ENCODE measurements around the gene IMP4. TPM values are rescaled to one million over a fixed set of nuclear protein-coding genes. Genes with fewer than 3 reads are reported as not detected.

The IMP4 gene
- total RNA-seq, 1 experiment from 2014 or later: 101 TPM

- H3K4ac ChIP-seq (ENCODE audit: low read depth, low read length): no peak overlapping the region
- no peak overlapping the region for H3K4me3 Mint-ChIP-seq
- no peak overlapping the region for H2AFZ ChIP-seq (ENCODE audit: low read length)
- peaks cover 3 to 9% of the 10 kb centered on the region in 2 experiments for H3K4me1 Mint-ChIP-seq
- H3K14ac ChIP-seq (ENCODE audit: insufficient read depth, low read length): no peak overlapping the region
- H3K4me2 ChIP-seq (ENCODE audit: insufficient read depth, insufficient read length, low read length): no peak overlapping the region
- no peaks in the 10 kb centered on the region; the same call in 1 of the 2 replicates for H3K27me3 Mint-ChIP-seq (ENCODE audit: low read depth)
- no peak overlapping the region for H2BK120ac ChIP-seq (ENCODE audit: low read depth, low read length, poor library complexity, severe bottlenecking)
- H4K8ac ChIP-seq (replicated peaks; ENCODE audit: insufficient read length, low read depth, low read length): no peak overlapping the region
- no peak overlapping the region for H3K23ac ChIP-seq (ENCODE audit: insufficient read length, low read depth, low read length)
- no peak overlapping the region for H2BK12ac ChIP-seq (ENCODE audit: insufficient read length, low read depth, low read length)
- no peaks in the 10 kb centered on the region for H4K20me1 ChIP-seq (ENCODE audit: control insufficient read depth, insufficient read depth, insufficient read length)
- H3K4me1 ChIP-seq (ENCODE audit: insufficient read depth, low read length): no peaks in the 10 kb centered on the region
- no peaks in the 10 kb centered on the region for H3K27me3 ChIP-seq (ENCODE audit: insufficient read depth, low read length)
- no peaks in the 10 kb centered on the region for H3K23me2 ChIP-seq (ENCODE audit: insufficient read length, low read depth, low read length, poor library complexity, severe bottlenecking)
- peaks cover 0 to 11% (median 9%) of the 10 kb centered on the region in 3 experiments; a peak in 5 of 7 replicates for H3K36me3 Mint-ChIP-seq (ENCODE audit: insufficient read depth in 1 of 3, low read depth in 3 of 3)
- no peak overlapping the region for H4K5ac ChIP-seq (ENCODE audit: insufficient read length, low read depth, low read length)
- H3K56ac ChIP-seq (ENCODE audit: insufficient read length, low read depth, low read length): no peak overlapping the region
- H4K91ac ChIP-seq (ENCODE audit: insufficient read length, low read depth, low read length): no peak overlapping the region
- H2BK15ac ChIP-seq (ENCODE audit: low read depth, low read length): no peak overlapping the region
- DNase-seq: no peak
- no peaks in the 10 kb centered on the region for H3K9me3 Mint-ChIP-seq
- no peak overlapping the region for H3T11ph ChIP-seq (ENCODE audit: low read length)
- H2BK5ac ChIP-seq (ENCODE audit: insufficient read length, low read length): no peak overlapping the region
- H3K27ac Mint-ChIP-seq: no peak overlapping the region; a peak in 1 of 7 replicates
- H3K18ac ChIP-seq (ENCODE audit: insufficient read length, low read depth, low read length): no peak overlapping the region
- H2BK20ac ChIP-seq (ENCODE audit: low read depth, low read length, poor library complexity, severe bottlenecking): no peak overlapping the region
- WGBS (ENCODE audit: extremely low coverage, insufficient read length, low lambda C conversion rate): no CpG with 5 or more reads among the region's 3 CpGs
- no peaks in the 10 kb centered on the region for H3K9me3 ChIP-seq (ENCODE audit: control insufficient read depth, low read depth, low read length)
- H3K27ac ChIP-seq (ENCODE audit: insufficient read length, low read depth, low read length): no peak overlapping the region
- no peak overlapping the region for H3K9ac ChIP-seq (ENCODE audit: extremely low read depth, insufficient read length, low read length)
- no peaks in the 10 kb centered on the region for H3K79me1 ChIP-seq (ENCODE audit: insufficient read depth, low read depth, low read length, poor library complexity, severe bottlenecking)
- H2AK5ac ChIP-seq (ENCODE audit: insufficient read length, low read length): no peak overlapping the region
- TF ChIP-seq CTCF (conservative IDR thresholded peaks at IDR 0.05): no peak
- no peaks in the 10 kb centered on the region for H3K79me2 ChIP-seq (ENCODE audit: insufficient read depth, low read length)
Observed at GRCh38 chr2:130378206-130378897, 35.7 kb downstream of the IMP4 start.

Data from H9 (cell line).